8988T (cell line): ENCODE results near the gene POU2AF3.
"Not testable (repeated sequence)": the region's sequence is repeated elsewhere in the genome, so short reads cannot be mapped to it uniquely, and the experiment has no call there.

ENCODE experiments used
- DNase-seq: peaks from one replicate; pipeline ENCODE4 v3.0.0; 2011

POU2AF3 gene

GRCh38 chr11:111301004-111301841, 2.9 kb downstream of the POU2AF3 start:
- DNase-seq, result no peak

- no peak for DNase-seq
These were observed 3.4 kb downstream of the POU2AF3 start for GRCh38 chr11:111301842-111302118.

- no peak for DNase-seq
These were observed 4.0 kb downstream of the POU2AF3 start for GRCh38 chr11:111302298-111302697.

- DNase-seq, result no peak
These were observed 5.1 kb downstream of the POU2AF3 start for GRCh38 chr11:111303461-111303860.

- DNase-seq, result no peak
These were observed 6.9 kb downstream of the POU2AF3 start for GRCh38 chr11:111305162-111305802.

GRCh38 chr11:111305876-111306275, 7.5 kb downstream of the POU2AF3 start:
- no peak for DNase-seq

GRCh38 chr11:111306321-111306720, 8.0 kb downstream of the POU2AF3 start:
- no peak for DNase-seq

GRCh38 chr11:111307472-111308108, 9.2 kb downstream of the POU2AF3 start:
- DNase-seq, result no peak

- DNase-seq, result no peak
These were observed 9.8 kb downstream of the POU2AF3 start for GRCh38 chr11:111308140-111308539.

GRCh38 chr11:111309215-111309915, 11.0 kb downstream of the POU2AF3 start:
- DNase-seq, result no peak

GRCh38 chr11:111310088-111310487, 11.7 kb downstream of the POU2AF3 start:
- no peak for DNase-seq

- no peak for DNase-seq
These were observed 12.4 kb downstream of the POU2AF3 start for GRCh38 chr11:111310723-111311122.

- DNase-seq, result no peak
These were observed 13.7 kb downstream of the POU2AF3 start for GRCh38 chr11:111312076-111312475.

- DNase-seq, result no peak
These were observed 20.9 kb downstream of the POU2AF3 start for GRCh38 chr11:111319296-111319695.

GRCh38 chr11:111320199-111320598, 21.9 kb downstream of the POU2AF3 start:
- DNase-seq, result not testable (repeated sequence)

GRCh38 chr11:111320728-111321568, 22.6 kb downstream of the POU2AF3 start:
- DNase-seq, result no peak

- no peak for DNase-seq
These were observed 24.2 kb downstream of the POU2AF3 start for GRCh38 chr11:111322534-111322933.

GRCh38 chr11:111324277-111324720, 26.0 kb downstream of the POU2AF3 start:
- DNase-seq, result no peak

GRCh38 chr11:111325259-111325658, 26.9 kb downstream of the POU2AF3 start:
- DNase-seq, result no peak

GRCh38 chr11:111326824-111327223, 28.5 kb downstream of the POU2AF3 start:
- DNase-seq, result no peak

GRCh38 chr11:111327908-111328624, 29.7 kb downstream of the POU2AF3 start:
- no peak for DNase-seq
